Measurements from ENCODE around the gene CD6.

Gene CD6

GRCh38 chr11:61062181-61062930 is 90.9 kb downstream of the CD6 start:
- no peak for TF ChIP-seq CTCF (IDR thresholded peaks at IDR 0.05)

- no peak for TF ChIP-seq CTCF (IDR thresholded peaks at IDR 0.05)
Observed at GRCh38 chr11:61065955-61066638, 94.6 kb downstream of the CD6 start.

- TF ChIP-seq CTCF (IDR thresholded peaks at IDR 0.05), result no peak
Observed at GRCh38 chr11:61066645-61067044, 95.2 kb downstream of the CD6 start.

GRCh38 chr11:61067782-61068446 is 96.4 kb downstream of the CD6 start:
- TF ChIP-seq CTCF (IDR thresholded peaks at IDR 0.05), result no peak

- no peak for TF ChIP-seq CTCF (IDR thresholded peaks at IDR 0.05)
Observed at GRCh38 chr11:61068581-61068980, 97.1 kb downstream of the CD6 start.

GRCh38 chr11:61069427-61069826 is 97.9 kb downstream of the CD6 start:
- TF ChIP-seq CTCF (IDR thresholded peaks at IDR 0.05), result no peak

Measured in LNCAP (cell line).